ENCODE data around the gene OR4D9.

The OR4D9 gene

GRCh38 chr11:59556917-59557348 lies 45.6 kb downstream of the OR4D9 start:
- peak overlapping the region; percentile 84 for H3K4me3 Mint-ChIP-seq
- H3K36me3 Mint-ChIP-seq (ENCODE audit: low read depth) = peaks cover 4% of the 10 kb centered on the region
- H3K27ac Mint-ChIP-seq = peak overlapping the region; percentile 88
- H3K27me3 Mint-ChIP-seq = peaks cover 3% of the 10 kb centered on the region
- peaks cover 50% of the 10 kb centered on the region for H3K4me1 Mint-ChIP-seq (ENCODE audit: low read depth)
- H3K9me3 Mint-ChIP-seq = no peaks in the 10 kb centered on the region

GRCh38 chr11:59558270-59558643 lies 46.9 kb downstream of the OR4D9 start:
- peak overlapping the region; percentile 65 for H3K27ac Mint-ChIP-seq

GRCh38 chr11:59559886-59560285 lies 48.5 kb downstream of the OR4D9 start:
- Mint-ChIP-seq H3K9me3 (no peaks in the 10 kb centered on the region), H3K27me3 (peaks cover 3% of the 10 kb centered on the region), H3K27ac (peak overlapping the region; percentile 99), H3K4me1 (ENCODE audit: low read depth) (peaks cover 51% of the 10 kb centered on the region), H3K36me3 (ENCODE audit: low read depth) (peaks cover 4% of the 10 kb centered on the region), H3K4me3 (peak overlapping the region; percentile 95)

More at GRCh38 chr11:59558270-59558643, 46.9 kb downstream of the OR4D9 start:
- Mint-ChIP-seq H3K27me3 (peaks cover 3% of the 10 kb centered on the region), H3K4me1 (ENCODE audit: low read depth) (peaks cover 51% of the 10 kb centered on the region), H3K9me3 (no peaks in the 10 kb centered on the region), H3K36me3 (ENCODE audit: low read depth) (peaks cover 4% of the 10 kb centered on the region), H3K4me3 (peak overlapping the region; percentile 84)

GRCh38 chr11:59560290-59560701 lies 49.0 kb downstream of the OR4D9 start:
- peak overlapping the region; percentile 95 for H3K4me3 Mint-ChIP-seq
- H3K27ac Mint-ChIP-seq = peak overlapping the region; percentile 99
- H3K4me1 Mint-ChIP-seq (ENCODE audit: low read depth) = peaks cover 50% of the 10 kb centered on the region
- peaks cover 3% of the 10 kb centered on the region for H3K27me3 Mint-ChIP-seq
- peaks cover 4% of the 10 kb centered on the region for H3K36me3 Mint-ChIP-seq (ENCODE audit: low read depth)
- H3K9me3 Mint-ChIP-seq = no peaks in the 10 kb centered on the region

GRCh38 chr11:59560702-59561473 lies 49.5 kb downstream of the OR4D9 start:
- H3K36me3 Mint-ChIP-seq (ENCODE audit: low read depth) = peaks cover 4% of the 10 kb centered on the region
- no peaks in the 10 kb centered on the region for H3K9me3 Mint-ChIP-seq
- peaks cover 48% of the 10 kb centered on the region for H3K4me1 Mint-ChIP-seq (ENCODE audit: low read depth)
- peak overlapping the region; percentile 95 for H3K4me3 Mint-ChIP-seq
- H3K27ac Mint-ChIP-seq = peak overlapping the region; percentile 99
- H3K27me3 Mint-ChIP-seq = peaks cover 3% of the 10 kb centered on the region

GRCh38 chr11:59562292-59562691 lies 51.0 kb downstream of the OR4D9 start:
- Mint-ChIP-seq H3K4me1 (ENCODE audit: low read depth) (peaks cover 34% of the 10 kb centered on the region), H3K4me3 (no peak overlapping the region), H3K27ac (no peak overlapping the region), H3K27me3 (peaks cover 3% of the 10 kb centered on the region), H3K9me3 (no peaks in the 10 kb centered on the region), H3K36me3 (ENCODE audit: low read depth) (peaks cover 4% of the 10 kb centered on the region)
